Measurements from ENCODE around the gene IL5RA. TPM values are rescaled to one million over a fixed set of nuclear protein-coding genes. Genes with fewer than 3 reads are reported as not detected.

Gene IL5RA
- total RNA-seq, 2 donors from 2014 or later: 0.46 TPM; not detected in 1

DNA sequence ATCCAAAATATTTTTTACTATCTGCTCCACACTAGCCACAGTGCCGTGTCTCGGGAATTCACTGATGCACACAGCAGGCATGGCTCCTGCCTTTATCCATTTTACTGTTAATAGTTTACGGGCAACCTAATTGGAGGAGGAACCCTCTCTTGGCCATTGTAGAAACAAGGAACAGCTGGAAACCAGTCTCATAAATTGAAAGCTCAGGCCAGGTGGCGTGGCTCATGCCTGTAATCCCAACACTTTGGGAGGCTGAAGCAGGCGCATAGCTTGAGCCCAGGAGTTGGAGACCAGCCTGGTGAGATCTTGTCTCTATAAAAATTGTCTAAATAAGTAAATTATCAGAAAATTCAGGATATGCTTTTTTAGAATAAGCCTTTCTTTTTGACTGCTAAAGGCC lies 39.0 kb downstream of the IL5RA start:
- intact Hi-C loops (cut with DNase I): no loop called here
- no peak for DNase-seq (ENCODE audit: low spot score)

DNA sequence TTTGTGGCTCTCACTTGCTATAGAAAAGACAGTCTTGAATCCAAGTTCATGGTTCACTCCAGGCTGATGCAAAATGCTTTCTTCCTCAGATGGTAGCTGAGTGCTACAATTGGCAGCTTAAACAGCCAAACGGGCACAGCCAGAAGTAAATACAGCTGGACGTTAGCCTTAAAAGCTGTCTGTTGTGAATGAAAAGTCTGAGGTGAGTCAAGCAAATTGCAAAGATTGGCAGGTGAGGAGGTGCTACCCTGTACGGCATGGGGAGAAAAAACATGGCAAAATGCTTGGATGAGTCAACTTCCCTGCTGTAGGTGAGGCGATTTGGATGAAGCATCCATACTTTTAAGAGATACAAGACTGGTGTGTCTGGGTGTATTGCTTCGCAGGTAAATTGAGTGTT lies 40.5 kb downstream of the IL5RA start:
- DNase-seq (ENCODE audit: low spot score): no peak
- intact Hi-C loops (cut with DNase I): no loop called here

DNA sequence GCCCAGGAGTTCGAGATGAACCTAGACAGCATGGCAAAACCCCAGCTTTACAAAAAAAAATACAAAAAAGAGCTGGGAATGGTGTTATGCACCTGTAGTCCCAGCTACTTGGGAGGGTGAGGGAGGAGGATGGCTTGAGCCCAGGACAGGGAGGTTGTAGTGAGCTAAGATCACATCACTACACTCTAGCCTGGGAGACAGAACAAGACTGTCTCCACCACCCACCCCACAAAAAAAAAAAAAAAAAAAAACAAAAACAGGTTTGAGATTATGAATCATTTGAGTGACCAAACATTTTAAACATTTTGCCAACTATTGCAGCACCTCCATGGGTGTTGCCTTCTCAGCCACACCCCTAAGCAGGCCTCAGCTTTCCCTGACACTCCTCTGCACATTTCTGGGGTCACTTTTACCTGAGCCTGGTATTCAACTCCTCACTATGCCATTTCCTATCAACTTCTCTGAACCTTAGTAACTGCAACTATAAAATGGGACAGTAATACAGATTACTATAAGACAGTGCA lies 41.8 kb downstream of the IL5RA start:
- intact Hi-C loops (cut with DNase I): no loop called here

DNA sequence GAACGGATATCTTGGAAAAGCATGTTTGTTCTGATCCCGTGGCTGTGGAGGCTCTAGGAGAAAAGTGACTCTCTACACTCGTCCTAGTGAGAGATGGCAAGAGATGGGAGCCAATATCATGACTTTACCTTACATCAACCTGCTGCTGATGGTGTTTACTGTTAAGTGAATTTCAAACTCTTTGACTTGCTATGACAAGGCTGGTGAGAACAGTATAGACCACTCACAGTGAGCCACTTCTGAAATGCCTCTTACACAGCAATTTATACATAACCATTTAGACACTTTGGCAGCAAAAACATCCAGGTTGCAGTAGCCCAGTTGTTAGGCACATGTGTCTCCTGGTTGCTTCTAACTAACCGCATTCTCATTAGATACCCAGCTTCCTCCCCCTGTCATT lies 43.3 kb downstream of the IL5RA start:
- intact Hi-C loops (cut with DNase I): no loop called here
- no peak for DNase-seq (ENCODE audit: low spot score)

More for the DNA sequence above, 41.8 kb downstream of the IL5RA start:
- no peak for DNase-seq (ENCODE audit: low spot score)

DNA sequence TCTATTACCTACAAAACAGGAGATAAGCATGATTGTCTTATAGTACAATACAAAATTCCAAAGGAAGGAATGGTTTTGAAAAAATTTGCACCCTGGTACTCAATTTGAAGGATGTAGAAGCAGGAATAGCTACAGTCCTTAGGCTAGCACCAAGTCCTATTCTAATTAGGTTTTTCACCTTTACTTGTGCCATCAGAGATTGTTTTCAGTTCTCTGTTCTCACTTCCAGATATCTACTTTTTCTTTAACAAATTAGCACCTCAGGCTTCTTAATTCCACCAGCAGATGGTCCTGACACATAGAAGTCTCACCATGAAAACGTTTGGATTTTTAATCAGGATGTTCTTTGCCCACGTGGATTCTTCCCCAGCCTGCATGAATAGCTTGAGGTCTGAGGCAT lies 43.8 kb downstream of the IL5RA start:
- no peak for DNase-seq (ENCODE audit: low spot score)
- intact Hi-C loops (cut with DNase I): no loop called here

DNA sequence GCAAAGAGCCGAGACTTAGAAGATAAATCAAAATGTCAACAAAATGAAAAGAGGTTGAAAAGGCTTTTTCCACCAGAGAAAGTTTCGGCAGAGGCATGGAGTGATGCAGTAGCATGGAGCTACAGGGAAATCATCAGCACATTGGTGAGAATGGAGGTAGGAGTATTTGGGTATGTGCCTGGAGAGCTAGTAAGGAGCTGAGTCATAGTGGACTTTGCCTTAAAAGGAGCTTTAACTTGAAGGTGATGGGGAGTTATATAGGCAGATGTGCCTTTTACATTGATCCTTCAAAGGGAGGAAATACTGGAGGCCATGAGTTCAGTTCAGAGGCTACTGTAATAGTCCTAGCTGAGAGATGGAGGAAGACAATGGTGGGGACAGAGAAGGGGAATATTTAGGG lies 44.3 kb downstream of the IL5RA start:
- no peak for DNase-seq (ENCODE audit: low spot score)
- intact Hi-C loops (cut with DNase I): no loop called here

DNA sequence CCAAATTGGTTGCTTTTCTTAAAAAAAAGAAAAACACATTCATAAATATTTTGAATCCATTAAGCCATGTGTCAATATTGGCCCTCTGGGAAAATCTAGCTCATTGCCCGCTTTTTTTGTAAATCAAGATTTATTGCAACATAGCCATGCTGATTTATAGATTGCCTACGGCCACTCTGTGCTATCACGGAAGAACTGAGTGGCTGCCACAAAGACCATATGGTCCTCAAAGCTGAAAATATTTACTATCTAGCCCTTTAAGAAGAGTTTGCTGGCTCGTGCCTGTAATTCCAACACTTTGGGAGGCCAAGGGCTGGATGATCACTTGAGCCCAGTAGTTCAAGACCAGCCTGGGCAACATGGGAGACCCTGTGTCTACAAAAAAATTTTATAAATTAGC lies 45.9 kb downstream of the IL5RA start:
- DNase-seq (ENCODE audit: low spot score): no peak

DNA sequence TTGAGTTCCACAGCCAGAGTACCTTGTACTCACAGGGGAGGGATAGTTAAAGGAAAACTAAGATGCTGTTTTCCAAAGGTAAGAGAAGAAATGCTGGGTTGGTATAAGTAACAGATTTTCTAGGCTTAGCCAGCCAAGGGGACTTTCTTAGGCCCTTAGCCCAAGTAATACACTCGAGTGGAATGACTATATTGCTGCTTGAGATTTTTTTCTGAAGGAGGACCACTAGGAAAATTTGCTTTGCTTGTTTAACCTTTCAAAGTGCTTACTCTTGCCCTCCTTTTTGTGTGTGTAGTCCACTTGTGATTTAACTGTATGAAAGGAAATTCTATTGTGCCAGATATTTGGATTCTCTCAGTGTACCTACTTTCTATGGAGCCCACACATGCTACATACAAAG lies 50.5 kb downstream of the IL5RA start:
- intact Hi-C loops (cut with DNase I): no loop called here

More for the DNA sequence above, 45.9 kb downstream of the IL5RA start:
- intact Hi-C loops (cut with DNase I): no loop called here

DNA sequence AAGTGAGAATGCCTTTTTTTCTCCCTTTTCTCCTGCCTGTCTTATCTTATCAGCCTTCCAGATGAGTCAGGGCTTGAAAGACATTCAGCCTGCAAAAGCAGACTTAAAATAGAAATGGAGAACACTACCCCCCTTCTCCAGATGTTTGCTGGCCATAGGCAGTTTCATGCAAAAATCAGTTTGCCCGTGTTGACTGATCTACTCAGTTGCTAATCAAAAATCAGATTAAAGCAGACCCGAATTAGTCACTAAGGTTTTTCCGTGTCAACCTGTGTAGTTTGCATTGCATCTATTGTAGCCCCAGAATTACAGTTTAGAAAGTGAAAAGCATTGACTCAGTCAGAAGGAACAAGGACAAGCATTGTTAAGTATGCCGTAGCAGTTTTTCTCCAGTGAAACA lies 56.2 kb downstream of the IL5RA start:
- intact Hi-C loops (cut with DNase I): no loop called here
- DNase-seq (ENCODE audit: low spot score): no peak

More for the DNA sequence above, 50.5 kb downstream of the IL5RA start:
- no peak for DNase-seq (ENCODE audit: low spot score)

DNA sequence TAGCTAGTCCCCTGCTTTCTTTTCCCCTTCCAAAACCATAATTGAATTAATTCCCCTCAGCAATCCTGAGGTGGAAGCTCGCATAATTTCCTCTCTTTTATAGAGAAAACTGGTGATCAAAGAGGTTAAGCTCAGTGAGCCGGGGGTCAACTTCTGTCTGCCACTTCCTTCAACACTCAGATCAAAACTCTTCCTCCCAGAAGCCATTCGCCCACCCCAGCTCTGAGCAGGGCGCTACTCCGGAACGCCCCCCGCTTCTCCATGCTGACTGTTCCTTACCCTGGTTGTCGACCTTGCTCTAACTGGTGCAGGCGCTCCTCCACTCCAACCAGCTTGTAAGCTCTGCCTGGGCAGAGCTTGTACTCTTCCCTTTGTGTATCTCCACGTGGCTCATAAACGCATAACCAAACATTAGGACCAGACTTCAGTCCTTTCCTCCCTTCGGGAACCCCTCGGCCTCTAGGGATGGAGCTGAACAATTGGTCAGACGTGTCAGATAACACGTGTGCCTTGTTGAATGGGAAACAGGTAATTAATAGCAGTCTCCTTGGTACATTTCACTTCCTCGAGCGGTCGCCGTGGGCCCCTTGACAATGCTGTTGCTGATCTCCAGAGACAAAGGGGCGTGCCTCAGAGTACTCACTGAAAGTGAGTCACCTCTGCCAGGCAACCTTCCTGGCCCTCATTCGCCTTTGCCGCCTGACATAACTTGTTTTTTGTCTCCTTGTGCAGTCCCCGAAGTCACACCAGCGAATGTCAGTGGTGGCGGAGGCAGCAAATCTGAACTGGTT lies 71.8 kb downstream of the IL5RA start:
- intact Hi-C loops (cut with DNase I): no loop called here
- DNase-seq (ENCODE audit: low spot score): no peak

DNA sequence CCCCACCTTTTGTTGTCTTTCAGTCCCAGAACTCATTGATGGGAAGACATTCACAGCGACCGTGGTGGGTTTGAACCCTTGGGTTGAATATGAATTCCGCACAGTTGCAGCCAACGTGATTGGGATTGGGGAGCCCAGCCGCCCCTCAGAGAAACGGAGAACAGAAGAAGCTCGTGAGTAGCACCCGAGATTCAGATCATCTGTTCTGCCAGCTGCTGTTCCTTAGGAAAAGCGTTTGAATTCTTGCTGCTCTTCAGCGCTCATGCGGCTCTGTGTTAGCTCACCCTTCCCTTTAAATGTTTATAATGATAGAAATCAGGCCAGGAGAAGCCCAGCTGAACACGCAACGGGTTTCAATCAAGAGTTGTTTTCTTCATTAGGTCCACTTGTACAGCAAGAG lies 73.0 kb downstream of the IL5RA start:
- intact Hi-C loops (cut with DNase I): no loop called here
- DNase-seq (ENCODE audit: low spot score): no peak

DNA sequence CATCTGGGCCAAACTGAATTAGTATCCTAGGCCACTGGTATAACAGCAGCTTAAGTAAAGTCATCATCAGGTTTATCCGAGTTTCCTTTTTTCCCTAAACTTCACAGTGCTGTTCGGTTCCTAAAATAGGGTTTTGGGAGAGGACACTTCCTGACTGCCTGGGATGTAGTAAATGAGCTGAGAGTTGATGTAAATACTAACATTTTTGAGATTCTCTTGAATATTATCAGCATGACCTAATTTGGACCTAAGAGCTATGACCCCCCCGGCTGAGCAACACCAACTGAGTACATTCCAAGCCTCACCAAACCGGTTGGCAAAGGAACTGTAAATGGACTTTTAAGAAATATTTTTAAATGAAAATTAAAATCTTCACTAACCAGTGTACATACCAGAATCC lies 78.8 kb downstream of the IL5RA start:
- intact Hi-C loops (cut with DNase I): no loop called here

DNA sequence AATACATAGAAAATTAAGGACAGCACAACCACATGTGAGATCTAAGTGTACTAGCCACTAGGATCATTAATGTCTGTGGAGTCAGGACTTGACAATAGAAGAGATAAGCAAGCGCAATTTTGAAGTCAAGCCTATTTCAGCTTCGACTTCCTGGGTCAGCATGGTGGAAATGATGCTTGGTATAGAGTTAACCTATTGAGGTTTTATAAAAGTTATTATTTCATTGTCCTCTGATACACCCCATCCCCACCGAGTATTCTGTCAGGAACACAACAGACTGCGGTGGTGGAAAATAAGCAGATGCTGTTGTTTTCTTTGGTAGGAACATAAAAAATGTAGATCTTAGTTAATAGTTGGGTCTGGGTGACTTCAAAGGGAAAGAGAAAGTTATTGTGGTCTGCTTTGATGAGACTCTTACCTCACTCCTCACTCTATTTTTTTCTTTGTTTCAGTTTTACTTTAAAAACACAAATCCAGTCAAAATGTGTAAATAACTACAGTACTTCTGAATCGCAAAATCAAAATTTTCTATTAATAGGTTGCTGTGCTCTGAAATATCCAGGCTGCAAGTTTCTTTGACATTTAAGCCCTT lies 82.1 kb downstream of the IL5RA start:
- DNase-seq (ENCODE audit: low spot score): no peak
- intact Hi-C loops (cut with DNase I): no loop called here

More for the DNA sequence above, 78.8 kb downstream of the IL5RA start:
- DNase-seq (ENCODE audit: low spot score): no peak

DNA sequence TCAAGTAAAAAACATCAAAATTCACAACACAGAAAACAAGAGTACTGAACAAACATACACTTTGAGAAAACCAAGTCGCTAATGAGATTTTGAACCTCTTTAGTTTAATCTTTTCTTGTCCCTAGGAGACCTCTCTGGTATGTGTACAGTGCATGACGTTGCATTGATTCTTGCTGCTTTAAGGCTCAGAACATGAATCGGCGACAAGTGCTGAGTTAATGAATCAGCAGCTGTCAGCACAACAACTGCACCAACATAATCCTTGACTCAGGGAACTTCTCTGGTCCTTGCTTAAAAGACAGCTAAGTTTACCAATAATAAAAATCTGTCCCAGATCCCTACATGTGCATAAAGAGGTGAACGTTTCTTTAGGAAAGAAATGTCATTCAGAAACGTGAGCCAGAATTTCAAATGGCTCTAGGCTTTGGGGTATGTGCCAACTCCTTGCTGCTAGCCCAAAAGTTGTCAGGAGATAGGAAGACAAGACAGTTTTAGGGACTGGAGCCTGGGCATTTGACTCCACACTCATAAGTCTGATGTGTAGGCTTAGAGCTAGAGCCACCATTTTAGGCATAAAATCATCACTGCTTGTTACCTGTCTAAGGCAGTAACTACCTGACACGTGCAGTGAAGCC lies 86.9 kb downstream of the IL5RA start:
- DNase-seq (ENCODE audit: low spot score): no peak
- intact Hi-C loops (cut with DNase I): no loop called here

DNA sequence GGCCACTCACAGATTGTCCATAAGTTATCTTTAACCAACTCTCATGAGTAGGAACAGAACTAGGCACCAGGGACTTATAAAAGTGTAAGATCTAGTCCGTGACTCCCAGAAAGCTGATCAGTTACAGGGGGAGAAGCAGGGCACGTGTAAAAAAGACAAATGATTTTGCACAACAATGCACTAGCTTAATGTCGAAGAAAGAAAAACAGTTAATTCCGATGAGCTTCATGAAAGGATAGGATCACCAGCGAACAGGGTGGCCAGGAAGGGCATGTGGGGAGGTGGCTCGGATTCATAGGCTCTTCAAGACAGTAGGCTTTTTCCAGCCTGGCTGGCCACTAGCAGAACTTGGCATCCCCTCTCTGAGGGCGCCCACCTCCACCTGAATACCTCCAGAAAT lies 90.0 kb downstream of the IL5RA start:
- intact Hi-C loops (cut with DNase I): no loop called here
- DNase-seq (ENCODE audit: low spot score): no peak

Other genes starting within 250 kb of the IL5RA start
- gene TRNT1, start 16.6 kb upstream of the IL5RA start, total RNA-seq: 10 to 100 TPM; 23.2 to 23.6 TPM
- gene CRBN, start 69.3 kb upstream of the IL5RA start, total RNA-seq: 10 to 100 TPM; 42.2 to 45.9 TPM

All from posterior vena cava (tissue), 2 donors.